HG03342 (cell line): Measurements from ENCODE around the gene NAPSA.
"Not testable (repeated sequence)": the region's sequence is repeated elsewhere in the genome, so short reads cannot be mapped to it uniquely, and the experiment has no call there.

Experiments
- ATAC-seq: cut with Tn5 transposase; IDR thresholded peaks from one replicate; pipeline ENCODE4 v1.9.1; 2021; ENCODE audit warnings: mild to moderate bottlenecking, moderate library complexity; ENCODE audit not compliant: unreplicated experiment

Gene NAPSA

GRCh38 chr19:50365434-50366306 lies at the start of gene NAPSA:
TSS of gene NAPSA (minus strand) at chr19:50365639. CDS start at chr19:50365621, 18 bp downstream.
- no peak for ATAC-seq

GRCh38 chr19:50413531-50413930 lies 48.1 kb upstream of the NAPSA start:
- no peak for ATAC-seq

- no peak for ATAC-seq
Measured at GRCh38 chr19:50413096-50413495, 47.7 kb upstream of the NAPSA start.

- no peak for ATAC-seq
Measured at GRCh38 chr19:50412419-50412818, 47.0 kb upstream of the NAPSA start.

GRCh38 chr19:50410109-50410508 lies 44.7 kb upstream of the NAPSA start:
- ATAC-seq, result no peak

GRCh38 chr19:50409347-50409746 lies 43.9 kb upstream of the NAPSA start:
- ATAC-seq, result no peak

GRCh38 chr19:50406829-50407228 lies 41.4 kb upstream of the NAPSA start:
- ATAC-seq, result no peak

- ATAC-seq, result no peak
Measured at GRCh38 chr19:50406156-50406820, 40.8 kb upstream of the NAPSA start.

- ATAC-seq, result no peak
Measured at GRCh38 chr19:50402544-50403301, 37.3 kb upstream of the NAPSA start.

- no peak for ATAC-seq
Measured at GRCh38 chr19:50401605-50402450, 36.4 kb upstream of the NAPSA start.

- ATAC-seq, result no peak
Measured at GRCh38 chr19:50399368-50399745, 33.9 kb upstream of the NAPSA start.

GRCh38 chr19:50398675-50399367 lies 33.4 kb upstream of the NAPSA start:
- no peak for ATAC-seq

GRCh38 chr19:50394017-50394416 lies 28.6 kb upstream of the NAPSA start:
- no peak for ATAC-seq

GRCh38 chr19:50393589-50393988 lies 28.1 kb upstream of the NAPSA start:
- ATAC-seq, result no peak

- no peak for ATAC-seq
Measured at GRCh38 chr19:50392759-50393158, 27.3 kb upstream of the NAPSA start.

GRCh38 chr19:50390952-50391351 lies 25.5 kb upstream of the NAPSA start:
- not testable (repeated sequence) for ATAC-seq

- not testable (repeated sequence) for ATAC-seq
Measured at GRCh38 chr19:50390295-50390694, 24.9 kb upstream of the NAPSA start.

- no peak for ATAC-seq
Measured at GRCh38 chr19:50387868-50388245, 22.4 kb upstream of the NAPSA start.

GRCh38 chr19:50387176-50387867 lies 21.9 kb upstream of the NAPSA start:
- ATAC-seq, result no peak
